Endothelial cell of umbilical vein (primary cell): ENCODE data around the gene FHOD3. TPM values are rescaled to one million over a fixed set of nuclear protein-coding genes. Genes with fewer than 3 reads are reported as not detected.

Source experiments
- BruUV-seq: library from RNA; stranded (reverse); fragments of 400-500 nt; replicated peaks from 2 replicates; lab custom pipeline; 2021; lab: Mats Ljungman, UMichigan
- CTCF ChIA-PET: fragments of 300-600, 350-600 bp; sonication (Branson Sonifier 250); formaldehyde crosslinking; loops from one replicate; lab custom pipeline; 2021; ENCODE audit warnings: antibody characterized with exemption, inconsistent platforms; lab: Charles Lee
- POLR2A ChIA-PET: fragments of 300-600, 350-600 bp; sonication (Branson Sonifier 250); formaldehyde crosslinking; loops from one replicate; lab custom pipeline; 2021; ENCODE audit warnings: antibody characterized with exemption, inconsistent platforms; lab: Charles Lee
- DNase-seq: peaks from one replicate; pipeline ENCODE4 v3.0.0-alpha.2; 2011; ENCODE audit warnings: low read depth, low spot score
- FAIRE-seq: peaks from 2 replicates; lab custom pipeline; 2011; peaks lifted over from hg19 to GRCh38; lab: Jason Lieb, UNC
- H2AFZ ChIP-seq: 2 replicates; pipeline ENCODE4 v1.6.0; 2012; ENCODE audit warnings: low read depth, low read length, control low read depth, inconsistent platforms
- H3K27ac ChIP-seq: 2 replicates; pipeline ENCODE4 v1.5.1; 2011; ENCODE audit warnings: low read depth, mild to moderate bottlenecking, control low read depth, low read length, moderate library complexity; ENCODE audit not compliant: insufficient read depth
- H3K27me3 ChIP-seq, 2 experiments: 2 replicates each; pipeline versions ENCODE4 v1.6.0 to v1.6.1; 2011; ENCODE audit warnings: low read length in 2 of 2, mixed read lengths in 1 of 2; ENCODE audit not compliant: control insufficient read depth in 2 of 2, insufficient read depth in 2 of 2
- H3K36me3 ChIP-seq, 2 experiments: 2 replicates in 1 of 2; 3 replicates in 1 of 2; pipeline ENCODE4 v1.5.1; 2011; ENCODE audit warnings: low read length in 2 of 2, mild to moderate bottlenecking in 1 of 2, moderate library complexity in 1 of 2; ENCODE audit not compliant: control insufficient read depth in 2 of 2, insufficient read depth in 2 of 2; ENCODE audit errors: extremely low read depth in 1 of 2
- H3K4me1 ChIP-seq: 3 replicates; pipeline ENCODE4 v1.5.1; 2011; ENCODE audit warnings: mild to moderate bottlenecking, low read length; ENCODE audit not compliant: control insufficient read depth, insufficient read depth; ENCODE audit errors: extremely low read depth
- H3K4me2 ChIP-seq: 2 replicates; pipeline ENCODE4 v1.6.1; 2011; ENCODE audit warnings: low read length, control low read depth, mixed read lengths; ENCODE audit not compliant: insufficient read depth
- H3K4me3 ChIP-seq, 3 experiments: fragments of 200-600 bp in 1 of 3; sonication (generic), shearing (Covaris generic) in 1 of 3; replicated peaks in 1 of 3; 2 replicates each; pipeline ENCODE4 v1.5.1; 2011 to 2016; ENCODE audit warnings: control low read depth in 3 of 3, low read length in 3 of 3, mild to moderate bottlenecking in 2 of 3, inconsistent platforms in 1 of 3, low read depth in 1 of 3, moderate library complexity in 1 of 3; ENCODE audit not compliant: insufficient read depth in 1 of 3
- H3K79me2 ChIP-seq: 2 replicates; pipeline ENCODE4 v1.6.0; 2012; ENCODE audit warnings: low read length, inconsistent platforms; ENCODE audit not compliant: control insufficient read depth, insufficient read depth
- H3K9ac ChIP-seq: replicated peaks from 2 replicates; pipeline ENCODE3; 2011; ENCODE audit warnings: low read length, control low read depth; ENCODE audit not compliant: insufficient read depth; ENCODE audit errors: extremely low read depth
- H3K9me1 ChIP-seq: replicated peaks from 3 replicates; pipeline ENCODE4 v1.6.0; 2011; ENCODE audit warnings: mild to moderate bottlenecking, low read length; ENCODE audit not compliant: control insufficient read depth, insufficient read depth; ENCODE audit errors: extremely low read depth
- H3K9me3 ChIP-seq: replicated peaks from 2 replicates; pipeline ENCODE4 v1.5.1; 2012; ENCODE audit warnings: low read length, inconsistent platforms; ENCODE audit not compliant: control insufficient read depth, insufficient read depth
- H4K20me1 ChIP-seq: replicated peaks from 2 replicates; pipeline ENCODE3; 2011; ENCODE audit warnings: mild to moderate bottlenecking, low read length; ENCODE audit not compliant: control insufficient read depth, insufficient read depth; ENCODE audit errors: extremely low read depth
- EZH2 ChIP-seq: IDR thresholded peaks from 2 replicates; pipeline ENCODE4 v1.6.1; 2012; ENCODE audit warnings: borderline replicate concordance, low read depth, mild to moderate bottlenecking, moderate library complexity, low read length, inconsistent platforms; ENCODE audit not compliant: severe bottlenecking
- FOS ChIP-seq: IDR thresholded peaks from 2 replicates; pipeline ENCODE4 v1.6.1; 2011; ENCODE audit warnings: mild to moderate bottlenecking, low read length, moderate library complexity, borderline replicate concordance; ENCODE audit not compliant: insufficient read depth
- GATA2 ChIP-seq: IDR thresholded peaks from 2 replicates; pipeline ENCODE4 v1.7.0; 2011; ENCODE audit warnings: low read depth, mild to moderate bottlenecking, moderate library complexity, mixed read lengths, low read length; ENCODE audit not compliant: insufficient read length, insufficient read depth
- JUN ChIP-seq: IDR thresholded peaks from 2 replicates; pipeline ENCODE4 v1.6.1; 2011; ENCODE audit warnings: borderline replicate concordance, low read depth; ENCODE audit not compliant: insufficient read length, insufficient read depth
- MYC ChIP-seq: IDR thresholded peaks from one replicate; pipeline ENCODE4 v1.6.1; 2011; ENCODE audit warnings: mild to moderate bottlenecking, low read depth, low read length
- POLR2A ChIP-seq: IDR thresholded peaks from 2 replicates; pipeline ENCODE4 v1.6.1; 2012; ENCODE audit warnings: low read depth, mild to moderate bottlenecking, control low read depth, low read length
- POLR2AphosphoS5 ChIP-seq: IDR thresholded peaks from 2 replicates; pipeline ENCODE4 v1.6.1; 2012; ENCODE audit warnings: low read depth, mild to moderate bottlenecking, control low read depth, low read length, moderate library complexity; ENCODE audit not compliant: insufficient read depth
- dilution Hi-C: fragments of 300-500 bp; cut with MboI; formaldehyde crosslinking; loops from one replicate; pipeline ENCODE4 v1.15.0; 2019; ENCODE audit warnings: low sequenced_read_pairs; ENCODE audit not compliant: extremely low pct_ligation_motif_present
- intact Hi-C: fragments of 100-400 bp; cut with micrococcal nuclease; formaldehyde crosslinking; loops from one replicate; pipeline ENCODE4 v1.10.0; 2022
- polyA plus RNA-seq, 4 experiments: library from polyadenylated mRNA; depleted of rRNA in 3 of 4; stranded (reverse) in 3 of 4; unstranded in 1 of 4; fragments of >200 nt; gene quantifications; 2 replicates each; pipeline versions ENCODE4 v1.2.1 to v1.2.3, GENCODE V29; 2011 to 2012; ENCODE audit warnings: missing spikeins in 1 of 4
- total RNA-seq: library from RNA; stranded (reverse); gene quantifications from 2 replicates; pipeline ENCODE4 v1.2.3, GENCODE V29; 2021
- TF ChIP-seq, protein P1 (sequence below), 2 donors: IDR thresholded peaks; 1 replicate in 1 of 2; 2 replicates in 1 of 2; pipeline ENCODE4 v1.5.1; 2011; ENCODE audit warnings: low read length in 2 of 2, mild to moderate bottlenecking in 2 of 2, moderate library complexity in 2 of 2, control low read depth in 1 of 2, inconsistent platforms in 1 of 2, low read depth in 1 of 2; ENCODE audit not compliant: insufficient read depth in 1 of 2; ENCODE audit errors: extremely low read depth in 1 of 2
- TF ChIP-seq, protein P2 (sequence below): IDR thresholded peaks from 2 replicates; pipeline ENCODE4 v1.6.1; 2011; ENCODE audit not compliant: insufficient read depth, insufficient read length

The FHOD3 gene
- total and polyA plus RNA-seq, 2 donors (not counting 3 experiments of a cell fraction or from before 2014, with no cell fraction given) = 0.06 to 1.5 TPM

DNA sequence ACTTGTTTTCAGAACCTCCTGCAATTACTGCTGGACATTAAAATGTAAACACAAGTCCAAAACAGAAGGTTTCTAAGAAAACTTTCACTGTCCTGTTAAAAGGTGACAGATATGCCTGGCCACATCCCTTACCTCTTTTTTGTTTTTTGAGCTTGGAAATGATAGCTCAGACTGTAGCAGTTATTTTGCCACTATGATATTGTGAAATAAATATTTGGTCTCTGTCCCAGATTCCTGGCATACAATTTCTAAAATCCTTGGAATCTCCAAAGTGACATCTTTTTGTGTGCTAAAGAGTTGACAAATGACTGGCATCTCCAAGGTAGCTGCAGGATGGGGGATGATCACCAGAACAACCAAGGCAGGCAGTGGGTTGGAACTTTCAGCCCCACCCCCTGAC is 514.4 kb downstream of the FHOD3 start:
- Histone ChIP-seq H3K9ac (no peak overlapping the region), H3K9me1 (no peaks in the 10 kb centered on the region), H3K4me1 (no peaks in the 10 kb centered on the region), H2AFZ (no peak overlapping the region), H3K9me3 (no peaks in the 10 kb centered on the region), H3K4me2 (no peak overlapping the region), H3K36me3 (peaks cover 2 to 20% of the 10 kb centered on the region in 2 experiments), H3K27me3 (no peaks in the 10 kb centered on the region), H3K4me3 (no peak overlapping the region), H3K79me2 (peaks cover 4% of the 10 kb centered on the region), H3K27ac (no peak overlapping the region), H4K20me1 (no peaks in the 10 kb centered on the region)
- intact Hi-C loops (no loop called here), dilution Hi-C loops (no loop called here)
- TF ChIP-seq, protein P1, sequence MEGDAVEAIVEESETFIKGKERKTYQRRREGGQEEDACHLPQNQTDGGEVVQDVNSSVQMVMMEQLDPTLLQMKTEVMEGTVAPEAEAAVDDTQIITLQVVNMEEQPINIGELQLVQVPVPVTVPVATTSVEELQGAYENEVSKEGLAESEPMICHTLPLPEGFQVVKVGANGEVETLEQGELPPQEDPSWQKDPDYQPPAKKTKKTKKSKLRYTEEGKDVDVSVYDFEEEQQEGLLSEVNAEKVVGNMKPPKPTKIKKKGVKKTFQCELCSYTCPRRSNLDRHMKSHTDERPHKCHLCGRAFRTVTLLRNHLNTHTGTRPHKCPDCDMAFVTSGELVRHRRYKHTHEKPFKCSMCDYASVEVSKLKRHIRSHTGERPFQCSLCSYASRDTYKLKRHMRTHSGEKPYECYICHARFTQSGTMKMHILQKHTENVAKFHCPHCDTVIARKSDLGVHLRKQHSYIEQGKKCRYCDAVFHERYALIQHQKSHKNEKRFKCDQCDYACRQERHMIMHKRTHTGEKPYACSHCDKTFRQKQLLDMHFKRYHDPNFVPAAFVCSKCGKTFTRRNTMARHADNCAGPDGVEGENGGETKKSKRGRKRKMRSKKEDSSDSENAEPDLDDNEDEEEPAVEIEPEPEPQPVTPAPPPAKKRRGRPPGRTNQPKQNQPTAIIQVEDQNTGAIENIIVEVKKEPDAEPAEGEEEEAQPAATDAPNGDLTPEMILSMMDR (IDR thresholded peaks at IDR 0.05; ENCODE audit: extremely low read depth in 1 of 2, insufficient read depth in 1 of 2, low read depth in 1 of 2, low read length in 2 of 2) = no peak
- TF ChIP-seq EZH2 (no peak), FOS (no peak), POLR2A (no peak), POLR2AphosphoS5 (no peak), JUN (no peak), GATA2 (no peak), MYC (no peak)
- TF ChIP-seq, protein P2, sequence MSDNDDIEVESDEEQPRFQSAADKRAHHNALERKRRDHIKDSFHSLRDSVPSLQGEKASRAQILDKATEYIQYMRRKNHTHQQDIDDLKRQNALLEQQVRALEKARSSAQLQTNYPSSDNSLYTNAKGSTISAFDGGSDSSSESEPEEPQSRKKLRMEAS = no peak
- BruUV-seq = no TSS peak
- ChIA-PET POLR2A (no interaction called here), CTCF (interaction anchor here (1.2 kb wide), 1 partner anchor 103 kb away, joined by 3 read pairs; no protein-coding TSS in a partner anchor)
- DNase-seq (no peak), FAIRE-seq (no peak)
